ENCODE data around the gene RGL3.
"Not testable (repeated sequence)": the region's sequence is repeated elsewhere in the genome, so short reads cannot be mapped to it uniquely, and the experiment has no call there.

The RGL3 gene

GRCh38 chr19:11448923-11449554 is 29.9 kb upstream of the RGL3 start:
- no peak for DNase-seq

GRCh38 chr19:11448410-11448809 is 29.3 kb upstream of the RGL3 start:
- no peak for DNase-seq

GRCh38 chr19:11447347-11448262 is 28.5 kb upstream of the RGL3 start:
- DNase-seq: no peak

GRCh38 chr19:11446652-11447301 is 27.7 kb upstream of the RGL3 start:
- DNase-seq: peak; percentile 64 to 65

- no peak for DNase-seq
These were observed 27.1 kb upstream of the RGL3 start for GRCh38 chr19:11446271-11446651.

- no peak for DNase-seq
These were observed 26.0 kb upstream of the RGL3 start for GRCh38 chr19:11445141-11445540.

- no peak for DNase-seq
These were observed 24.9 kb upstream of the RGL3 start for GRCh38 chr19:11444059-11444458.

GRCh38 chr19:11437955-11438354 is 18.8 kb upstream of the RGL3 start:
- no peak for DNase-seq

- peak in 1 of 2 experiments; percentile 43 for DNase-seq
These were observed 16.8 kb upstream of the RGL3 start for GRCh38 chr19:11435833-11436313.

- DNase-seq: peak; percentile 98 to 99
These were observed 16.1 kb upstream of the RGL3 start, which contains the start of the genes ODAD3 and PRKCSH for GRCh38 chr19:11435057-11435832. Gene ODAD3, minus strand, starts transcription at chr19:11435121. Its CDS starts 105 bp downstream, at chr19:11435016. Gene PRKCSH, plus strand, starts transcription at chr19:11435635. Its CDS starts 483 bp downstream, at chr19:11436118.

- DNase-seq: no peak
These were observed 15.6 kb upstream of the RGL3 start for GRCh38 chr19:11434703-11435056.

- DNase-seq: not testable (repeated sequence)
These were observed 14.4 kb upstream of the RGL3 start for GRCh38 chr19:11433526-11433925.

GRCh38 chr19:11426656-11427055 is 7.5 kb upstream of the RGL3 start:
- no peak for DNase-seq

GRCh38 chr19:11425719-11426457 is 6.8 kb upstream of the RGL3 start:
- peak in 1 of 2 experiments; percentile 29 for DNase-seq

- no peak for DNase-seq
These were observed 4.7 kb upstream of the RGL3 start for GRCh38 chr19:11423791-11424181.

- no peak for DNase-seq
These were observed 4.2 kb upstream of the RGL3 start for GRCh38 chr19:11423164-11423790.

- DNase-seq: peak; percentile 82 to 84
These were observed 3.3 kb upstream of the RGL3 start for GRCh38 chr19:11422163-11423065.

- DNase-seq: peak; percentile 64 to 74
These were observed 2.4 kb upstream of the RGL3 start for GRCh38 chr19:11421371-11422098.

Data from activated T-cell treated with anti-CD3 and anti-CD28 coated beads, Interleukin-2, amount 50 U/mL, for 48 hours (primary cell).